HEK293 (cell line): ENCODE results near the gene KIF25.

Experiments
- HOXA7 ChIP-seq: sonication (generic); formaldehyde crosslinking; IDR thresholded peaks from 2 replicates; pipeline ENCODE4 v1.8.1; 2022; ENCODE audit warnings: missing genetic modification reagents, borderline replicate concordance
- SP2 ChIP-seq: fragments of 450-650 bp; formaldehyde crosslinking; IDR thresholded peaks from 2 replicates; pipeline ENCODE4 v1.5.1; 2016; ENCODE audit warnings: missing biosample characterization, missing genetic modification characterization
- TCF7L2 ChIP-seq: IDR thresholded peaks from 2 replicates; pipeline ENCODE4 v1.6.1; 2011; ENCODE audit warnings: low read depth, mild to moderate bottlenecking, inconsistent platforms, low read length, moderate library complexity, borderline replicate concordance
- ZFP3 ChIP-seq: fragments of 450-650 bp; formaldehyde crosslinking; IDR thresholded peaks from 2 replicates; pipeline ENCODE4 v1.5.1; 2016; ENCODE audit warnings: low read depth, missing biosample characterization, missing genetic modification characterization
- TF ChIP-seq, protein P1 (sequence below): fragments of 450-650 bp; formaldehyde crosslinking; IDR thresholded peaks from 2 replicates; pipeline ENCODE4 v1.5.1; 2016; ENCODE audit warnings: missing biosample characterization, missing genetic modification characterization
- TF ChIP-seq, protein P2 (sequence below): fragments of 450-650 bp; formaldehyde crosslinking; IDR thresholded peaks from 2 replicates; pipeline ENCODE4 v1.5.1; 2016; ENCODE audit warnings: missing biosample characterization, missing genetic modification characterization
- TF ChIP-seq, protein P3 (sequence below): fragments of 450-650 bp; formaldehyde crosslinking; conservative IDR thresholded peaks from 2 replicates; pipeline ENCODE4 v1.5.1; 2016; ENCODE audit warnings: low read depth, missing biosample characterization, missing genetic modification characterization

DNA sequence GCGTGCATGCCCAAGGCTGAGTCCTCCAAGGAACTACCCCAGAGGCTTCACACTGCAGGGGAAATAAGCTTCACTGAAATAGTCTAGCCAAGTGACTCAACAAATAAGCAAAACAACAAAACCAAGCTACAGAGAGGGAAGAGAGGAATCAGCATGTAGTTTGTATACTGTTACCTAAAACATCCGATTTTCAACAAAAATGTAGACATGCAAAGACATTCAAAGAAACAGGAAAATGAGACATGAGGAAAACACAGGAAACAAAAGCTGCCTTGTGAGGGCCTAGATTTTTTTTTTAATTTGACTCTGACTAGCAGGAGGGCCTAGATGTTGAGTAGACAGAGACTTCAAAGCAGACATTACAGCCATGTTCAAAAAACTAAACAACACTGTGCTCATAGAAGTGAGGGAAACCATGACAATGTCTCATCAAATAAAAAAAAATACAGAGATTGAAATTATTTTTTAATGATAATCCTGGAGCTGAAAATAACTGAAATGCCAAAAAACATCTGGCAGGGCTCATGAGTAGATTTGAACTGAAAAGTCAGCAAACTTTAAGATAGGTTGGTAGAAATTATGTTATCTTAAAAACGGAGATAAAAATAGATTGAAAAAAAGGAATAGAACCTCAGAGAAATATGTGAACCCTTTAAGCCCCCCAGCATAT is 16.4 kb upstream of the KIF25 start:
- TF ChIP-seq, protein P1, sequence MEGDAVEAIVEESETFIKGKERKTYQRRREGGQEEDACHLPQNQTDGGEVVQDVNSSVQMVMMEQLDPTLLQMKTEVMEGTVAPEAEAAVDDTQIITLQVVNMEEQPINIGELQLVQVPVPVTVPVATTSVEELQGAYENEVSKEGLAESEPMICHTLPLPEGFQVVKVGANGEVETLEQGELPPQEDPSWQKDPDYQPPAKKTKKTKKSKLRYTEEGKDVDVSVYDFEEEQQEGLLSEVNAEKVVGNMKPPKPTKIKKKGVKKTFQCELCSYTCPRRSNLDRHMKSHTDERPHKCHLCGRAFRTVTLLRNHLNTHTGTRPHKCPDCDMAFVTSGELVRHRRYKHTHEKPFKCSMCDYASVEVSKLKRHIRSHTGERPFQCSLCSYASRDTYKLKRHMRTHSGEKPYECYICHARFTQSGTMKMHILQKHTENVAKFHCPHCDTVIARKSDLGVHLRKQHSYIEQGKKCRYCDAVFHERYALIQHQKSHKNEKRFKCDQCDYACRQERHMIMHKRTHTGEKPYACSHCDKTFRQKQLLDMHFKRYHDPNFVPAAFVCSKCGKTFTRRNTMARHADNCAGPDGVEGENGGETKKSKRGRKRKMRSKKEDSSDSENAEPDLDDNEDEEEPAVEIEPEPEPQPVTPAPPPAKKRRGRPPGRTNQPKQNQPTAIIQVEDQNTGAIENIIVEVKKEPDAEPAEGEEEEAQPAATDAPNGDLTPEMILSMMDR (tag by site-specific recombination), result no peak
- TF ChIP-seq SP2 (no peak), HOXA7 (CRISPR knock-in tag) (no peak), ZFP3 (tag by site-specific recombination) (no peak), TCF7L2 (no peak)
- TF ChIP-seq, protein P2, sequence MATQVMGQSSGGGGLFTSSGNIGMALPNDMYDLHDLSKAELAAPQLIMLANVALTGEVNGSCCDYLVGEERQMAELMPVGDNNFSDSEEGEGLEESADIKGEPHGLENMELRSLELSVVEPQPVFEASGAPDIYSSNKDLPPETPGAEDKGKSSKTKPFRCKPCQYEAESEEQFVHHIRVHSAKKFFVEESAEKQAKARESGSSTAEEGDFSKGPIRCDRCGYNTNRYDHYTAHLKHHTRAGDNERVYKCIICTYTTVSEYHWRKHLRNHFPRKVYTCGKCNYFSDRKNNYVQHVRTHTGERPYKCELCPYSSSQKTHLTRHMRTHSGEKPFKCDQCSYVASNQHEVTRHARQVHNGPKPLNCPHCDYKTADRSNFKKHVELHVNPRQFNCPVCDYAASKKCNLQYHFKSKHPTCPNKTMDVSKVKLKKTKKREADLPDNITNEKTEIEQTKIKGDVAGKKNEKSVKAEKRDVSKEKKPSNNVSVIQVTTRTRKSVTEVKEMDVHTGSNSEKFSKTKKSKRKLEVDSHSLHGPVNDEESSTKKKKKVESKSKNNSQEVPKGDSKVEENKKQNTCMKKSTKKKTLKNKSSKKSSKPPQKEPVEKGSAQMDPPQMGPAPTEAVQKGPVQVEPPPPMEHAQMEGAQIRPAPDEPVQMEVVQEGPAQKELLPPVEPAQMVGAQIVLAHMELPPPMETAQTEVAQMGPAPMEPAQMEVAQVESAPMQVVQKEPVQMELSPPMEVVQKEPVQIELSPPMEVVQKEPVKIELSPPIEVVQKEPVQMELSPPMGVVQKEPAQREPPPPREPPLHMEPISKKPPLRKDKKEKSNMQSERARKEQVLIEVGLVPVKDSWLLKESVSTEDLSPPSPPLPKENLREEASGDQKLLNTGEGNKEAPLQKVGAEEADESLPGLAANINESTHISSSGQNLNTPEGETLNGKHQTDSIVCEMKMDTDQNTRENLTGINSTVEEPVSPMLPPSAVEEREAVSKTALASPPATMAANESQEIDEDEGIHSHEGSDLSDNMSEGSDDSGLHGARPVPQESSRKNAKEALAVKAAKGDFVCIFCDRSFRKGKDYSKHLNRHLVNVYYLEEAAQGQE (tag by site-specific recombination), result no peak
- TF ChIP-seq, protein P3, sequence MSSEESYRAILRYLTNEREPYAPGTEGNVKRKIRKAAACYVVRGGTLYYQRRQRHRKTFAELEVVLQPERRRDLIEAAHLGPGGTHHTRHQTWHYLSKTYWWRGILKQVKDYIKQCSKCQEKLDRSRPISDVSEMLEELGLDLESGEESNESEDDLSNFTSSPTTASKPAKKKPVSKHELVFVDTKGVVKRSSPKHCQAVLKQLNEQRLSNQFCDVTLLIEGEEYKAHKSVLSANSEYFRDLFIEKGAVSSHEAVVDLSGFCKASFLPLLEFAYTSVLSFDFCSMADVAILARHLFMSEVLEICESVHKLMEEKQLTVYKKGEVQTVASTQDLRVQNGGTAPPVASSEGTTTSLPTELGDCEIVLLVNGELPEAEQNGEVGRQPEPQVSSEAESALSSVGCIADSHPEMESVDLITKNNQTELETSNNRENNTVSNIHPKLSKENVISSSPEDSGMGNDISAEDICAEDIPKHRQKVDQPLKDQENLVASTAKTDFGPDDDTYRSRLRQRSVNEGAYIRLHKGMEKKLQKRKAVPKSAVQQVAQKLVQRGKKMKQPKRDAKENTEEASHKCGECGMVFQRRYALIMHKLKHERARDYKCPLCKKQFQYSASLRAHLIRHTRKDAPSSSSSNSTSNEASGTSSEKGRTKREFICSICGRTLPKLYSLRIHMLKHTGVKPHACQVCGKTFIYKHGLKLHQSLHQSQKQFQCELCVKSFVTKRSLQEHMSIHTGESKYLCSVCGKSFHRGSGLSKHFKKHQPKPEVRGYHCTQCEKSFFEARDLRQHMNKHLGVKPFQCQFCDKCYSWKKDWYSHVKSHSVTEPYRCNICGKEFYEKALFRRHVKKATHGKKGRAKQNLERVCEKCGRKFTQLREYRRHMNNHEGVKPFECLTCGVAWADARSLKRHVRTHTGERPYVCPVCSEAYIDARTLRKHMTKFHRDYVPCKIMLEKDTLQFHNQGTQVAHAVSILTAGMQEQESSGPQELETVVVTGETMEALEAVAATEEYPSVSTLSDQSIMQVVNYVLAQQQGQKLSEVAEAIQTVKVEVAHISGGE (tag by site-specific recombination), result no peak
